Body of pancreas (tissue), 4 donors: ENCODE measurements around the gene DLG2. TPM values are rescaled to one million over a fixed set of nuclear protein-coding genes. Genes with fewer than 3 reads are reported as not detected.

Experiments used
- ATAC-seq: fragments of 150-250 bp; one replicate; pipeline ENCODE4 v1.9.1; 2016
- DNase-seq, 4 donors: peaks; one replicate each; pipeline ENCODE4 v3.0.0-alpha.2; 2019
- H3K27ac ChIP-seq, 4 donors: fragments of 200-600 bp; sonication (generic); 1 replicate in 3 of 4; 2 replicates in 1 of 4; pipeline versions ENCODE4 v1.5.1 to v1.6.1; 2016 to 2019; ENCODE audit warnings: mild to moderate bottlenecking in 1 of 4, mixed read lengths in 1 of 4, moderate library complexity in 1 of 4
- H3K27me3 ChIP-seq, 2 donors: fragments of 200-600 bp; sonication (generic); one replicate each; pipeline ENCODE4 v1.6.0; 2016; ENCODE audit warnings: mild to moderate bottlenecking in 1 of 2
- H3K36me3 ChIP-seq, 2 donors: fragments of 200-600 bp; sonication (generic); replicated peaks in 1 of 2; 2 replicates each; pipeline ENCODE4 v1.5.1; 2016; ENCODE audit warnings: low read depth in 2 of 2; ENCODE audit not compliant: insufficient read depth in 1 of 2
- H3K4me1 ChIP-seq: fragments of 200-600 bp; sonication (generic); one replicate; pipeline ENCODE4 v1.6.0; 2016
- H3K4me3 ChIP-seq, 2 donors: fragments of 200-600 bp; sonication (generic); 1 replicate in 1 of 2; 2 replicates in 1 of 2; pipeline ENCODE4 v1.5.1; 2016 to 2019
- H3K9me3 ChIP-seq, 3 donors: fragments of 200-600 bp; sonication (generic); 1 replicate in 2 of 3; 2 replicates in 1 of 3; pipeline ENCODE4 v1.5.1; 2016
- POLR2A ChIP-seq, 3 donors: fragments of 450-650 bp; IDR thresholded peaks; one replicate each; pipeline ENCODE4 v1.6.1; 2016; ENCODE audit warnings: antibody characterized with exemption in 3 of 3, mild to moderate bottlenecking in 2 of 3
- WGBS, 2 donors: methylation state at CpG; one replicate each; pipeline ENCODE4 v1.1.5; 2017; 5-methylcytosine and 5-hydroxymethylcytosine counted together
- intact Hi-C: fragments of 100-400 bp; cut with DNase I; formaldehyde crosslinking; loops from one replicate; pipeline ENCODE4 v1.15.1; 2023
- total RNA-seq, 2 donors: library from RNA; depleted of rRNA; stranded (reverse); fragments of >200 nt; gene quantifications; one replicate each; pipeline ENCODE4 v1.1.0, GENCODE V29; 2016
- TF ChIP-seq, protein P1 (sequence below), 7 experiments: fragments of 450-650 bp in 4 of 7; fragments of 200-600 bp in 3 of 7; sonication (generic) in 3 of 7; IDR thresholded peaks; one replicate each; pipeline ENCODE4 v1.5.1; 2016 to 2019; ENCODE audit warnings: antibody characterized with exemption in 7 of 7

Gene DLG2
- total RNA-seq, 2 donors from 2014 or later, result 6.0 to 13.2 TPM

DNA sequence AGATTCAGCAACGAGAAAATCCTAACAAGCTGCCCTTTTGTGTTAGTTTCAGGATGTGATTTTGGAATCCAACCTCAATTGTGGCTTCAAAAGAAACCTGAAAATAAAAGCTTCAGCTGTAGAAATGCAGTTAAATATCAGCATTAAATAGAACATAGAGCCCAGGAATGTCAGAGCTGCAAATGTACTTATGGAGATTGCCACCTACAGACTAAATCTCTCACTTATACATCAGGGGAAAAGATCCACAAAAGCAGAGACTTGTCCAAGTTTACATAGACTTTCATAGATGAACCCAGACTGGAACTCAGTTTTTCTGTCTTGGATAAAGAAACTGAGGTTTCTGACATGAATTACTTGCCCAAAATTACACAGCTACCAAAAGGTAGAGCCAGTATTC, 446.6 kb downstream of the DLG2 start:
- no peak for TF ChIP-seq POLR2A (IDR thresholded peaks at IDR 0.05)
- TF ChIP-seq, protein P1, sequence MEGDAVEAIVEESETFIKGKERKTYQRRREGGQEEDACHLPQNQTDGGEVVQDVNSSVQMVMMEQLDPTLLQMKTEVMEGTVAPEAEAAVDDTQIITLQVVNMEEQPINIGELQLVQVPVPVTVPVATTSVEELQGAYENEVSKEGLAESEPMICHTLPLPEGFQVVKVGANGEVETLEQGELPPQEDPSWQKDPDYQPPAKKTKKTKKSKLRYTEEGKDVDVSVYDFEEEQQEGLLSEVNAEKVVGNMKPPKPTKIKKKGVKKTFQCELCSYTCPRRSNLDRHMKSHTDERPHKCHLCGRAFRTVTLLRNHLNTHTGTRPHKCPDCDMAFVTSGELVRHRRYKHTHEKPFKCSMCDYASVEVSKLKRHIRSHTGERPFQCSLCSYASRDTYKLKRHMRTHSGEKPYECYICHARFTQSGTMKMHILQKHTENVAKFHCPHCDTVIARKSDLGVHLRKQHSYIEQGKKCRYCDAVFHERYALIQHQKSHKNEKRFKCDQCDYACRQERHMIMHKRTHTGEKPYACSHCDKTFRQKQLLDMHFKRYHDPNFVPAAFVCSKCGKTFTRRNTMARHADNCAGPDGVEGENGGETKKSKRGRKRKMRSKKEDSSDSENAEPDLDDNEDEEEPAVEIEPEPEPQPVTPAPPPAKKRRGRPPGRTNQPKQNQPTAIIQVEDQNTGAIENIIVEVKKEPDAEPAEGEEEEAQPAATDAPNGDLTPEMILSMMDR (IDR thresholded peaks at IDR 0.05), result no peak
- no peak for ATAC-seq
- WGBS, 2 donors, result 59 to 80% methylated on average over 1 of the region's 1 CpG
- DNase-seq, result no peak
- H3K4me1 ChIP-seq, result no peaks in the 10 kb centered on the region
- H3K9me3 ChIP-seq, result no peaks in the 10 kb centered on the region
- no peaks in the 10 kb centered on the region for H3K27me3 ChIP-seq
- no peak overlapping the region for H3K4me3 ChIP-seq
- intact Hi-C loops, result no loop called here
- no peak overlapping the region for H3K27ac ChIP-seq
- no peaks in the 10 kb centered on the region for H3K36me3 ChIP-seq

DNA sequence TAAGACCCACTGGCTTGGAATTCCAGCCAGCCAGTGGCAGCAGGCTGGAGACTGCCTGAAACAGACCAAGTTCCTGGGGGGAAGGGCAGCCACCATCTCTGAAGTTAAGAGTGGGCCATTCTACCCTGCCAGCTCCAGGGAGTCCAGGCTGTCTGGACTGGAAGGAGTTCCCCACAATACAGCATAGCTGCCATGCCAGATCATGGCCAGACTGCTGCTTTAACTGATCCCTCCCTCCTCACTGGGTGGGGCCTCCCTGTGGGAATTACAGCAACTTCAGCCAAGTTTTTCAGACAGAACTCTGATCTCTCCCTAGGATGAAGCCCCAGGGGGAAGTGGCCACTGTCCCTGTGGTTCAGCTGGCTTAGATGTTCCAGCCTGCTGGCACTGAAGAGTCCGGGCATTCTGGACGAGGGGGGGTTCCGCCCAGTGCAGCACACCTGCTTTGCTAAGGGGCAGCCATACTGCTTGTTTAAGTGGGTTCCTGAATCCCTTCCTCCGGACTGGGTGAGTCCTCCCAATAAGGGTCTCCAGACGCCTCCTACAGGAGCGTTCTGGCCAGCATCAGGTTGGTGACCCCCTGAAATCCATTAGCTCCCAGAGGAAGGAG, 455.4 kb downstream of the DLG2 start:
- ATAC-seq, result no peak
- no peak overlapping the region for H3K27ac ChIP-seq
- intact Hi-C loops, result no loop called here

DNA sequence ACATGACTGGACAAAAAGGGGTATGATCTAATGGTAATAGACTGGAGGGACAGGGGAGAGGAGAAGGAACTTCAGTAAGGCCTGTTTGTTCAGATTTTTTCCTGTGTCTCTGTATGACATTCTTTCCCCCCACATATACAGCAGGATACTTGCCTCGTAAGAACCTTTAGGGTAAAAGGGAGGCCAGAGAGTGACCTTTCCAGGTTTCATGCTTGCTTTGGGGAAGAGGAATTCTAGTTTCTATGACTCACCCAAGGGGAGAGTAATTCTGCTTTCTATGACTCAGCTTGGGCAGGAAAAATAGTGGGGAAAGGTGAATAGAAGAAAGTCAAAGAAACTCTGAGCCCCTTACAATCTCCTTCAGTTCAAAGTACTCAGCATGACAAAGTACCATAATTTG, 457.0 kb downstream of the DLG2 start:
- H3K27me3 ChIP-seq, result no peaks in the 10 kb centered on the region
- H3K9me3 ChIP-seq, result no peaks in the 10 kb centered on the region
- no peaks in the 10 kb centered on the region for H3K36me3 ChIP-seq
- no peak overlapping the region for H3K4me3 ChIP-seq
- H3K4me1 ChIP-seq, result no peaks in the 10 kb centered on the region
- no peak overlapping the region for H3K27ac ChIP-seq
- DNase-seq (no peak), ATAC-seq (no peak)
- WGBS, 2 donors, result 66 to 82% methylated on average over 1 of the region's 1 CpG
- intact Hi-C loops, result no loop called here
- TF ChIP-seq, protein P1 (IDR thresholded peaks at IDR 0.05), result no peak
- TF ChIP-seq POLR2A (IDR thresholded peaks at IDR 0.05), result no peak

More for the DNA sequence above, 455.4 kb downstream of the DLG2 start:
- WGBS, 2 donors, result 73 to 76% methylated on average over 6 of the region's 6 CpGs
- Histone ChIP-seq H3K36me3 (no peaks in the 10 kb centered on the region), H3K4me3 (no peak overlapping the region), H3K9me3 (no peaks in the 10 kb centered on the region), H3K4me1 (no peaks in the 10 kb centered on the region), H3K27me3 (no peaks in the 10 kb centered on the region)
- no peak for DNase-seq
- TF ChIP-seq, protein P1 (IDR thresholded peaks at IDR 0.05), result no peak
- TF ChIP-seq POLR2A (IDR thresholded peaks at IDR 0.05), result no peak

DNA sequence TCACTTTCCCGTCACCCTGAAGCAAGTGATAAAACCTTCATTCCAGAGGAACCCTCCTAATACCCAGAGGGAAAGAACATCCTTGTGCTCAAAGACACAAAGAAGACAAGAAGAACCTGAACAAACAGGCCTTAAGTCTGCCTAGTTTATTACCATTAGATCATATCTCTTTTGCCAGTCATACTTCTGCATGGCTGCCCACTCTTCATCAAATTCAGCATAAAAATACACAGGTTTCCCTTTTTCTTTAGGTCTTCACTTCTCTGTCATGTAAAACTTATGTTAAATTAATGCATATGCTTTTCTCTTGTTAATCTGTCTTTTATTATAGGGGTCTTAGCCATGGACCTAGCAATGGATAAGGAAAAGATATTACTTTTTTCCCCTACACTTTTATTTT, 459.7 kb downstream of the DLG2 start:
- no peaks in the 10 kb centered on the region for H3K4me1 ChIP-seq
- no peaks in the 10 kb centered on the region for H3K27me3 ChIP-seq
- no peaks in the 10 kb centered on the region for H3K36me3 ChIP-seq
- no peak overlapping the region for H3K4me3 ChIP-seq
- WGBS, 2 donors, result 86 to 89% methylated on average over 1 of the region's 1 CpG
- TF ChIP-seq, protein P1 (IDR thresholded peaks at IDR 0.05), result no peak
- TF ChIP-seq POLR2A (IDR thresholded peaks at IDR 0.05), result no peak
- H3K27ac ChIP-seq, result no peak overlapping the region
- ATAC-seq, result no peak
- no peak for DNase-seq
- no peaks in the 10 kb centered on the region for H3K9me3 ChIP-seq
- intact Hi-C loops, result no loop called here

DNA sequence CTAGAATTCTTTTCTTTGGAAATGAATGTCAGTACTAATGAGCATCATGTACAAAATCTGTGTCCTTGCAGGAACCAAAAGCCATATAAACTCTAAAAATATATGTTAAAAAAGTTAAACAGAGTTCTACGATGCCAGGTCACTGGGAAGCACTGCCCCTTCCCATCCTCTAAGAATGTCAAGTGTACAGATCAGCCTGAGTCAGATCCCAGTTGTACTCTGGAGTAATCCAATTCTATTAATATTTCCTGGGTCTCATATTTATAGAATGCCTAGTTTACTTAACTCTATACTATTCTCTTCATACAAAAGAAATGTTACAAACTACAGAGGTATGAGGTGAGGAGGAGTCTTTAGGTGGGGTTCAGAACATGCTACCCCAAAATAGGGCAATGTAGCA, 460.1 kb downstream of the DLG2 start:
- Histone ChIP-seq H3K27me3 (no peaks in the 10 kb centered on the region), H3K4me1 (no peaks in the 10 kb centered on the region), H3K4me3 (no peak overlapping the region), H3K9me3 (no peaks in the 10 kb centered on the region), H3K36me3 (no peaks in the 10 kb centered on the region), H3K27ac (no peak overlapping the region)
- DNase-seq, result no peak
- intact Hi-C loops, result no loop called here
- WGBS, 2 donors, result 79 to 89% methylated on average over 1 of the region's 1 CpG
- TF ChIP-seq POLR2A (IDR thresholded peaks at IDR 0.05), result no peak
- TF ChIP-seq, protein P1 (IDR thresholded peaks at IDR 0.05), result no peak
- no peak for ATAC-seq
